Memory B cell (primary cell): ENCODE results near the gene PDZD2.

Experiments
- ATAC-seq: fragments of 150-1000 bp; cut with Tn5 transposase; 2 replicates; pipeline ENCODE4 v1.10.0; 2021; ENCODE audit warnings: low read depth, mild to moderate bottlenecking, moderate library complexity
- DNase-seq, 2 donors: peaks; one replicate each; pipeline ENCODE4 v3.0.0; 2022; ENCODE audit warnings: low spot score in 2 of 2
- H3K27ac Mint-ChIP-seq: one replicate; pipeline ENCODE4 v1.8.0; 2022; ENCODE audit warnings: mild to moderate bottlenecking, moderate library complexity, mixed read lengths
- H3K27me3 Mint-ChIP-seq: one replicate; pipeline ENCODE4 v1.8.0; 2022; ENCODE audit warnings: mixed read lengths
- H3K36me3 Mint-ChIP-seq: one replicate; pipeline ENCODE4 v1.8.0; 2022; ENCODE audit warnings: mild to moderate bottlenecking, mixed read lengths
- H3K4me1 Mint-ChIP-seq: one replicate; pipeline ENCODE4 v1.8.0; 2022; ENCODE audit warnings: mixed read lengths
- H3K4me3 Mint-ChIP-seq: one replicate; pipeline ENCODE4 v1.8.0; 2022; ENCODE audit warnings: mild to moderate bottlenecking, moderate library complexity, mixed read lengths
- H3K9me3 Mint-ChIP-seq: one replicate; pipeline ENCODE4 v1.8.0; 2022; ENCODE audit warnings: mixed read lengths

PDZD2 gene

DNA sequence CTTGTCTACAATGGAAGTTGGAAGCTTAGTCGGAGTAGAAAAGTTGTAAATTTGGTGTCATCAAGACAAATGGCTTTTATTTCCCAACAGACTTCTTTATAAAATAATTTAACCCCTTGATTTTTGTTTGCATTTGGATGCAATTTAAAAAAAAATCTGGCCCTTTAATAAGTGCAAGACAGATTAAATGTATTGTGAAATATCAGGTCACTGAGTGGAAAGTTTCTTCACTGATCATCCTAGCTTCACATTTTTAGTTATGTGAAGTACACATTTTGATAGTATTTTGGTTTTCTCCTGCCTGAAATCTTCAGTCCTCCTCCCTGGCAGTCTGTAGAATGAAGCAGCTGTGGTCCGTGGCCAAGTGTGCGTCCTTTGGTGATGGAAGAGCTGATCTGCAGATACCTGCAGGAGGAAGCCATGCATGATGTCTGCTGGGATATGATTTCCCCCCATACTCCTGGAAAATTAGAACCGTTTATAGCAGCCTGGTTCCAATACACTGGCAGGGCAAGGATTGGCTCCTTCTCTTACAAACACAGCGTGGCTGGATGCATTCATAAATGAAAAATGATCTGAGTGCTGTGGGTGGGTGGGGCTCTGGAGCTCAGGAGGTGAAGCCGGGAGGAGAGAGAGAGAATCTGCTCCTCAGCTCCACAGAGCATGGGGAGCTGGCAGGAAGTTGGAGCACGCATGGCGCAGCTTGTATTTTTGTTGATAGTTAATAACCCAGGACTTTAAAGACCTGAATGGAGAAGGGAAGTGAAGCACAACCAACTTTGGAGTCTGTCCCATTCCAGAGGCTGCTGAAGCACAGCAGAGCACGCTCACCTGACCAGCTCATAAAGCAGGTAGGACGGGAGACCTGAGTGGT is 296.8 kb downstream of the PDZD2 start:
- H3K27ac Mint-ChIP-seq: no peak overlapping the region
- no peak for ATAC-seq
- no peaks in the 10 kb centered on the region for H3K36me3 Mint-ChIP-seq
- no peak for DNase-seq
- H3K27me3 Mint-ChIP-seq: peaks cover 4% of the 10 kb centered on the region
- no peaks in the 10 kb centered on the region for H3K4me1 Mint-ChIP-seq
- no peak overlapping the region for H3K4me3 Mint-ChIP-seq
- H3K9me3 Mint-ChIP-seq: peaks cover 2% of the 10 kb centered on the region

DNA sequence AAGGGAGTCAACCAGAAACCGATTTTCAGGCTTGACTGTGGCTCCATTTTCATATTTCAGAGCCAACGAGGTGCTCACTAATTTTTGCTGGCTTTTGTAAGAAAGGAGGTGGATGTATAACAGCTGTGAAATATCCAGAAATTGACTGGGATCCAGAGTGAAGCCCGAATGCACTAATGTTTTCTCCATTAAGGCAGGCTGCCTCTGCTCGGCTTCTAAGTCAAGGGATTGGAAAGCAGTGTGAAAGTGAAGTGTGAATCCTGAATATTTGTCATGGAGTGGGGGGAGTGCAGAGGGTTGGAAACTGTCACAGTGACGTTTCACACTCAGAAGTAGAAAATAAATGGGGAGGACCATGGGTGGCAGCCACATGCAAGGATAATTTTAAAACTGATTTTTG is 297.8 kb downstream of the PDZD2 start:
- ATAC-seq (no peak), DNase-seq (no peak)
- Mint-ChIP-seq H3K27me3 (peaks cover 4% of the 10 kb centered on the region), H3K9me3 (peaks cover 2% of the 10 kb centered on the region), H3K4me1 (no peaks in the 10 kb centered on the region), H3K4me3 (no peak overlapping the region), H3K27ac (no peak overlapping the region), H3K36me3 (no peaks in the 10 kb centered on the region)

DNA sequence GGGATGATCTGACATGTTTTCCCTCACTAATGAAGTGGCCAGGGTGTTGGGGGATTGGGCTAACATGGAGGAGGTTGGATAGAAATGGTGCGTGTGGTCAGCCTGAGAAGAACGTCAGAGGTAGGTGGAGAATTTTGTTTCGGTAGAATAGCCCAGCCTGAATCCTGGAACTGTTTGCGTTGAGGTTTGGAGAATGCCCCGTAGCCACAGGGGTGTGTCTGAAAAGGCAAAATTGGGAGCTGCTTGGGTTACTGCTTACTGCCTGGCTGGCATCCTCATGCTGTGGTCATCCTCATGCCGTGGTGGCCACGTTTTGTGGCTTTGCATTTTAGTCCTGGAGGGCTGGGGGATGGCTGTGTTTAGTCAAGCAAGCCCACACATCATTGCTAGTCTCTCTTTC is 298.3 kb downstream of the PDZD2 start:
- Mint-ChIP-seq H3K4me3 (no peak overlapping the region), H3K27me3 (peaks cover 6% of the 10 kb centered on the region), H3K9me3 (peaks cover 2% of the 10 kb centered on the region), H3K27ac (no peak overlapping the region), H3K4me1 (no peaks in the 10 kb centered on the region), H3K36me3 (no peaks in the 10 kb centered on the region)
- ATAC-seq (no peak), DNase-seq (no peak)

DNA sequence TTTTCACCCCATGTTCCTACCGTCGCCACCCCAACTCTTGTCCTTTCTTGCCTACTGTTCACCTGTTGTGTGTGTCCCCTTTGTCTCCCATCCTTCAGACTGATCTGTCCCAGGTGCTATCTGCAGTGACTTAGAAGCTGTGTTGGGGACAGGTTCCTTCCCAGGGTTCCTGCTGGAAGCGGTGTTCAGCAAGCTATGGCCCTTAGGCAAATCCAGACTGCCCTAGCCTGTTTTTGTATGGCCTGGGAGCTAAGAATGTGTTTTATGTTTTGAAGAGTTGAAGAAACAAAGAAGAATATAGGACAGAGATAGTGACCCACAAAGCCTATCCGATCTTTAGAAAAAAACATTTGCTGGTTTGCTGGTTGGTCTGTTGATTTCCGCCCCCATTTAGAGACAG is 298.8 kb downstream of the PDZD2 start:
- Mint-ChIP-seq H3K27me3 (peaks cover 6% of the 10 kb centered on the region), H3K4me3 (no peak overlapping the region), H3K27ac (no peak overlapping the region), H3K36me3 (no peaks in the 10 kb centered on the region), H3K4me1 (no peaks in the 10 kb centered on the region), H3K9me3 (no peaks in the 10 kb centered on the region)
- DNase-seq (no peak), ATAC-seq (no peak)

DNA sequence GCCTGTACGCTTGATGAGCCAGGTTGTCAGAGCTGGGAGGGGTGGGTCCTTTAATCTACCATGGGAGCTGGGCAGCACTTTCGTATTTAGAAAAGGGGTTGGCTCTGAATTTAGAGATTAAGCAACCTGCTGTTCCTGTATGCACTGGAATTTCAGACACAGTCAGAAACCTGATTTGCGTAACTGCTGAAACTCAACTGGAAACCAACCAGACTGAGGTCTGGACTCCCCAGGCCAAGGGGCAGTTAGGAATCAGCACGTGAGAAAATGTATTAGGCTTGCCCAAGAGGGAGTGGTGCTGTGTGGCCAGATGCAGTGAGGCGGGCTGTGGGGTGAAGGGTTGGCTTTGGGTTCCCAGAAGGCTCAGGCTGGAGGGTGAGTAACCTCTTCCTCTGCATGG is 300.2 kb downstream of the PDZD2 start:
- H3K4me3 Mint-ChIP-seq: no peak overlapping the region
- no peaks in the 10 kb centered on the region for H3K36me3 Mint-ChIP-seq
- no peak for ATAC-seq
- DNase-seq: no peak
- H3K4me1 Mint-ChIP-seq: no peaks in the 10 kb centered on the region
- no peak overlapping the region for H3K27ac Mint-ChIP-seq
- H3K9me3 Mint-ChIP-seq: no peaks in the 10 kb centered on the region
- peaks cover 8% of the 10 kb centered on the region for H3K27me3 Mint-ChIP-seq

DNA sequence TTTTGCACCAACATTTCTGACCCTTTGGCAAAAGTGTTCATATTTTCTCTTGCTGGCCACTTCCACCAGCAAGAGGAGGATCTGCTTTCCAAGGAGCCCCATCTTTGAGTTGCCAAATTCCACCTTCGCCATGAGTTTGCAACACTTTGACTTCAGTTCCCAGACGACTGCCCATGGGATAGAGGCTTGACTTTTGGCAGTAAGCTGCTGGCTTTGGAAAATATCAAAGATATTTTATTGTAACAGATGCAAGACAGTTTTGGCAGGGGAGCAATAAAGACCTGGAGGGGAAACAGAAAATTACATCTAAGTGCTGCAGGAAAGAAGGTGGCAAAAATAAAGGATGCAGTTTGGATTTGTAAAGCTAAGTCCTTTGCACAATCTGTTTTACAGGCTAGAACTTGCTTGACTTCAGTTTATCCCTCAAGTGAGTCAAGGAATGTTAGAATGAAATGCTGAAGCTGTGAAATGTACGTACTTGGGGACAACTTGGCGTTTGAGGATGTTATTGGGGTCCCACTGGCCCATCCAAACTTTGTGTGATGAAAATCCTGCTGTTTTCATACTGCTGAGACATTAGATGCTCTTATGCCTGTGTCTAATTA is 302.3 kb downstream of the PDZD2 start:
- no peak overlapping the region for H3K4me3 Mint-ChIP-seq
- H3K27me3 Mint-ChIP-seq: peaks cover 8% of the 10 kb centered on the region
- H3K4me1 Mint-ChIP-seq: no peaks in the 10 kb centered on the region
- DNase-seq (no peak), ATAC-seq (no peak)
- no peaks in the 10 kb centered on the region for H3K36me3 Mint-ChIP-seq
- H3K27ac Mint-ChIP-seq: no peak overlapping the region
- no peaks in the 10 kb centered on the region for H3K9me3 Mint-ChIP-seq

DNA sequence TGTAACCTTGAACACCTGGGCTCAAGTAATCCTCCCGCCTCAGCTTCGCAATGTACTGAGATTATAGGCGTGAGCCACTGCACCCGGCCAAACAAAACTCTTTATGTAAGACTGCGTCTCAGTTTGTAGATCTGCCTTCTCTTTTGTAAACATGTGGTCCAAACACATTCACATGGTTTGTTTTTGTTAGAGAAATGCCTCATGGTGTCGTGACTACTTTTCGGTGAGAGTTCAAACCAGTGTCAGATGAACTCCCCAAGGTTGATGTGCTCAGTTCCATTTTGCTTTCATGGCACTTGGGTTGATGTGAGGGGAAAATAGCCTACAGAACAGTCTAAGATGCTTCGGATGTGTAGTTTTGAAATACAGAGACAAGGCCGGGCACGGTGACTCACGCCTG is 303.6 kb downstream of the PDZD2 start:
- Mint-ChIP-seq H3K27ac (no peak overlapping the region), H3K4me1 (no peaks in the 10 kb centered on the region), H3K36me3 (no peaks in the 10 kb centered on the region), H3K4me3 (no peak overlapping the region), H3K9me3 (no peaks in the 10 kb centered on the region), H3K27me3 (peaks cover 7% of the 10 kb centered on the region)
- ATAC-seq (no peak), DNase-seq (no peak)

DNA sequence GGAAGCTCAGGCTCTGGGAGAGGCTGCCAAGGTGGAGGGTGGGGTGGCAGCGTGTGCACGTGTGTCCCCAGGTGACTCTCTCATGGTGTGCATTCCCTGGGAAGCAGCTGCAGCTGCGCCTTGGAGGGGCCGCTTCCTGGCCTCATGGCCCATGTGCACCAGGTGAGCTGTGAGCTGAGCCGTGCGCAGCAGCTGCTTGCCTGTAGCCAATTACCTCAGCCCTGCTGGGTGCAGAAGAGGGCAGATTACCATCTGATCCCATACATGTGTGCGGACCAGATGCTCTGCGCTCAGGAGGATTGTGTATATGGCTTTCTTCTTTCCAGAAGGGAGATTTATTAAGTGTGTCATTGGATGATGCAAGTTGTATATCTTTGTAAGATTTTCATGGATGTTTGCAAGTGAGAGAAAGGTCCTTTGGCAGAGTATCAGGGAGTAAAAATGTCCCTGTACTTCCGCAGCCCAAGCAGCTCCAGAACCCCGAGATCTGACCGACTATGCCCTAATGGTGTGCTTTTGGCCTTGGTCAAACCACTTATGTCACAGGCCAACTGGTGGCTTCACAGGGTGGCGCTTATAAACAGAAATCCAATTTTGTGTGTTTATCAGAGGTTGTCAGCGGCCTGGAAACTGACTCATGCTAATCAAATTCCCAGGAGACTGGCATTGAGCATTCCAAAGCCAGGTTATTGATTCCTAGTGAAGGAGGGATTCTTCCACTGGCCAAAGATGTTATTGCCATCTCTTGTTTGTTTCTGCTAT is 305.9 kb downstream of the PDZD2 start:
- H3K27ac Mint-ChIP-seq: no peak overlapping the region
- no peak for ATAC-seq
- H3K4me3 Mint-ChIP-seq: no peak overlapping the region

DNA sequence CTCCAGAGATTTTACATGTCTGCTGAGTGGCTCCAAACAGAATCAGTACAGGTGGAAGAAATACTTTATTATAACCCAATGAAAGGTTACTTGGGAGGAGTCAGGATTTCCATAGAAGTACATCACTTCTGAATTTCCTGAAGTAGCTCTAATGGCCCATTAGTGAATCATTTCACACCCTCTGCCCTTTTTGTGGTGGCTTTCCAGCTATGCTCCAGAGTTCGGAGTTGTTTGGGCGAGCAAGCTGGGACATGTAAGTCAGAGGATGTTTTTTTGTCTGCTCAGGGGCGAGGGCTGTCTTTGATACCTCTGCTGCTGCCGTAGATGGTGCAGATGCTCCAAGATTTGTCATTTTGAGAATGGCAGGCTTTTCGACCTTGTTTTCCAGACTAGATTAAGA is 309.1 kb downstream of the PDZD2 start:
- ATAC-seq: no peak
- H3K27ac Mint-ChIP-seq: no peak overlapping the region

More for the DNA sequence above, 305.9 kb downstream of the PDZD2 start:
- Mint-ChIP-seq H3K36me3 (no peaks in the 10 kb centered on the region), H3K9me3 (no peaks in the 10 kb centered on the region), H3K4me1 (no peaks in the 10 kb centered on the region), H3K27me3 (peaks cover 7% of the 10 kb centered on the region)
- no peak for DNase-seq

DNA sequence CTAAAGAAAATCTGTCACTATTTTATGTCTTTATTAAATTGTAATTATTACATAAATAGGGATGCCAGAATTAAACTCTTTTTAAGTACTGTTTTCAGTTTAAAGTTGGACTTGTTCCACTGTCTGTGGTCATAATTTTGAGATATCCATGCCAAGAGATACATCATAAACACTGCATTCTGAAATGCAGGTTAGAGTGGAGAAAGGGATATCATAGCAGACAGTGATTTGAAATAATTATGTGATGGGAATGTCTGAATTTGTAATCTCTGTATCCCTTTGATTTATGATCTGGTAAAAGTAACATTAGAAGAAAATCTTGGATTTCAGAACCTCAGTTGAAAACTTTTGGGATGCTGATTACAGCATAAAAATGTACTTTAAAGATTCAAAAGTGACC is 313.1 kb downstream of the PDZD2 start:
- Mint-ChIP-seq H3K4me3 (no peak overlapping the region), H3K4me1 (no peaks in the 10 kb centered on the region), H3K36me3 (no peaks in the 10 kb centered on the region), H3K27me3 (peaks cover 6% of the 10 kb centered on the region), H3K9me3 (peaks cover 2% of the 10 kb centered on the region), H3K27ac (no peak overlapping the region)
- DNase-seq: no peak
- ATAC-seq: no peak

More for the DNA sequence above, 309.1 kb downstream of the PDZD2 start:
- H3K4me3 Mint-ChIP-seq: no peak overlapping the region
- no peaks in the 10 kb centered on the region for H3K4me1 Mint-ChIP-seq
- H3K27me3 Mint-ChIP-seq: peaks cover 8% of the 10 kb centered on the region
- H3K9me3 Mint-ChIP-seq: peaks cover 2% of the 10 kb centered on the region
- DNase-seq: no peak
- H3K36me3 Mint-ChIP-seq: no peaks in the 10 kb centered on the region

DNA sequence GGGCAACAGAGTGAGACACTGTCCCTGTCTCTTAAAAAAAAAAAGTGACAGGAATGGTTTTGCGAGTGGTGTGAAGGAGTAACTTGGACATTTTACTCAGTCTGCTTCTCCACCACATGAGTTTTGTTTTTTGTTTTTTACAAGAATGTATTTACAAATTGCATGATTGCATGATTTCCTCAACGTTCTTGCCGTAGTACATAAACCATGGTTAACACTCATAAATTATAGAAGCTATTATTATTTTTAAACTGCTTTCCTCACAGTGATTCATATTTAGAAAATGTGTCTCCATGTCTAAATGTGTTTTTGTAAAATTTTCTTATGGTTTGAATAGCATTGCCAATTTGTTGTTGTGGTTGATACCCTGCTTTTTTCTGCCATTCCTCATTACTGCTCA is 315.2 kb downstream of the PDZD2 start:
- H3K4me3 Mint-ChIP-seq: no peak overlapping the region
- peaks cover 6% of the 10 kb centered on the region for H3K27me3 Mint-ChIP-seq
- H3K27ac Mint-ChIP-seq: no peak overlapping the region
- no peak for DNase-seq
- no peaks in the 10 kb centered on the region for H3K36me3 Mint-ChIP-seq
- peaks cover 2% of the 10 kb centered on the region for H3K9me3 Mint-ChIP-seq
- no peak for ATAC-seq
- H3K4me1 Mint-ChIP-seq: no peaks in the 10 kb centered on the region

DNA sequence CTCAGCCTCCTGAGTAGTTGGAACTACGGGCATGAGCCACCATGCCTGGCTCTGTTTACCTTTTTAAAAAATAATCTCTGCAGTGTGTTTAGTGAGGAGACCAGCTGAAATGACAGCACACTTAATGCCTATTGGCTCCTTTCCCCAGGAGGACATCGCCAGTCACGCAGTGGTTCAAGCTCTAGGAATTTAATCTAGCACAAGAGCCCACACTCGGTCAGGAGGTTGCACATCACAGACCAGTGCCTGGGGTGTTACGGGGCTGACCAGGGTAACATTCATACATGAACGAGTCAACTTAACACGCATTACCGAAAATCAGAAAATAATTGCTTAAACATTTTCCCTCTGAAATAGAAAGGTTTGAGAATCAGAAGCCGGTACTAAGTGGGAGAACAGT is 318.2 kb downstream of the PDZD2 start:
- H3K36me3 Mint-ChIP-seq: no peaks in the 10 kb centered on the region
- ATAC-seq (no peak), DNase-seq (no peak)
- H3K27ac Mint-ChIP-seq: no peak overlapping the region
- no peaks in the 10 kb centered on the region for H3K4me1 Mint-ChIP-seq
- H3K9me3 Mint-ChIP-seq: no peaks in the 10 kb centered on the region
- peaks cover 2% of the 10 kb centered on the region for H3K27me3 Mint-ChIP-seq
- no peak overlapping the region for H3K4me3 Mint-ChIP-seq

DNA sequence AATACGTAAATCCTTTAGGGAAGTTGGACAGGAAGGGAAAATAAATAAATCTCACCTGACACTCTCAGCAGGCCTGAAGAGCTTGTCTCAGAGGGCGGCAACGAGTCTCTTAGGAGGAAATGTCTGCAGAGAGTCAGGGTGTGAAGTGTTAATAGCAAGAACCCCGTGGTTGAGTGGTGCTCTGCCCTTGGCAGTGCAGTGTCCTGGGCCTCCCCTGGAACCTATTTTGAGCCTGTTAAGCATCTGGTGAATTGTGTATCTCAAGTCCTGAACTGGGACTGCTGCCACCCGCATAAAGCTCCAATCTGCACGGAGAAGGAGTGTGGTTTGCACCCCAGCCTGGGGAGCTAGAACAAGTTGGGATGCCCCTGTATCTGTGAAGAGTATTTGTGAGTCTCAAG is 323.4 kb downstream of the PDZD2 start:
- H3K9me3 Mint-ChIP-seq: no peaks in the 10 kb centered on the region
- H3K36me3 Mint-ChIP-seq: no peaks in the 10 kb centered on the region
- peaks cover 2% of the 10 kb centered on the region for H3K4me1 Mint-ChIP-seq
- DNase-seq: no peak
- H3K4me3 Mint-ChIP-seq: no peak overlapping the region
- H3K27ac Mint-ChIP-seq: no peak overlapping the region
- peaks cover 9% of the 10 kb centered on the region for H3K27me3 Mint-ChIP-seq
- ATAC-seq: no peak

DNA sequence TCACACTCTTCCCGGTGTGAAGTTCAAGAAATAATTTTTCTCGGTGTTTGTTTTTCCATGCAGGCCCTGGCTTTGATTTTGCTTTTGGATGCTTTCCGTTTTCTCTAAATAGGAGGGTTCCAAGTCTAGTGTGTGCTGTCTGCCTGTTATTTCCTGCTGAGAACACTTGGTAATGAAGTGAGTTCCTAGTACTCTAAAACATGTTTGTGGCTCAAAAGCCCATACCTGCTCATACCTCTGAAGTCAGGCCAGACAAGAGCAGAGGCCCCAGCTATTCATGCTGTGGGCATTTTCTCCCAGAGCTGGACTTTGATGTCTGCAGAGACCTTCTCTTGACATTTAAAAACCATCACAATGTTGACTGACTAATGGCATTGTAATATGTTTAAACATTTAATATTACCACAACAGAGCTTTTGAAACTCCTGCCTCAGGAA is 324.0 kb downstream of the PDZD2 start:
- no peak overlapping the region for H3K4me3 Mint-ChIP-seq
- ATAC-seq (no peak), DNase-seq (no peak)
- peaks cover 2% of the 10 kb centered on the region for H3K4me1 Mint-ChIP-seq
- no peaks in the 10 kb centered on the region for H3K36me3 Mint-ChIP-seq
- no peak overlapping the region for H3K27ac Mint-ChIP-seq
- no peaks in the 10 kb centered on the region for H3K9me3 Mint-ChIP-seq
- H3K27me3 Mint-ChIP-seq: peaks cover 9% of the 10 kb centered on the region
